Heart left ventricle (tissue), 13 donors: ENCODE data around the gene CDK6.

Source experiments
- CTCF ChIP-seq, 12 donors: fragments of 200-600 bp; sonication (generic) in 4 of 12; IDR thresholded peaks; one replicate each; pipeline versions ENCODE4 v1.5.0 to v1.8.0; 2018 to 2022; ENCODE audit warnings: antibody characterized with exemption in 12 of 12, mild to moderate bottlenecking in 5 of 12
- POLR2A ChIP-seq, 2 donors: fragments of 450-650 bp; IDR thresholded peaks; one replicate each; pipeline ENCODE4 v1.6.1; 2017; ENCODE audit warnings: antibody characterized with exemption in 2 of 2, mild to moderate bottlenecking in 2 of 2, moderate library complexity in 2 of 2
- donor health status: ischemic (EF 13 %, LVEDD 7.1; RV severe dilation, severe dysfunction).
- donor health status: DM: no; HTN: yes; CAD: no.
- donor health status: DM: no; HTN: no; CAD: no.
- donor health status: ischemic (EF 25% LVEDD 6.9; RV normal size, moderate dysfunction).
- donor health status: ischemic (EF 25% LVEDD 5.7; RV mildly dilated, moderate dysfunction).
- donor health status: ischemic (EF 35%, LVEDD 5.7; RV mildly dilated, moderate dysfunction).
- donor health status: nonischemic (EF 11% LVEDD 7.7; RV severe dilation, severe dysfunction).
- donor health status: DM: yes; HTN: yes; CAD: no.
- donor health status: PGD.
- donor health status: ischemic (EF 29% LVEDD 5.4; RV normal size, mild dysfunction).
- donor health status: nonischemic (EF 23%, LVEDD 6.1; RV moderate dilation, normal function).

GRCh38 chr7:92875719-92876118 lies 39.3 kb upstream of the CDK6 start:
- TF ChIP-seq CTCF (IDR thresholded peaks at IDR 0.05), result no peak
- TF ChIP-seq POLR2A (IDR thresholded peaks at IDR 0.05), result no peak
